Ovary (tissue), 3 donors: Measurements from ENCODE around the gene PPP1R13L.

Source experiments
- CTCF ChIP-seq, 3 donors: fragments of 450-650 bp in 2 of 3; fragments of 200-600 bp in 1 of 3; IDR thresholded peaks; one replicate each; pipeline versions ENCODE4 v1.5.1 to v1.8.0; 2016 to 2022; ENCODE audit warnings: antibody characterized with exemption in 3 of 3, mild to moderate bottlenecking in 1 of 3
- POLR2A ChIP-seq: fragments of 450-650 bp; IDR thresholded peaks from one replicate; pipeline ENCODE4 v1.6.1; 2017; ENCODE audit warnings: antibody characterized with exemption, mild to moderate bottlenecking, moderate library complexity
- donor health status: DM: no; HTN: no; CAD: no.

- TF ChIP-seq CTCF (IDR thresholded peaks at IDR 0.05) (no peak), POLR2A (no peak)
Measured at GRCh38 chr19:45404557-45405434, at the start of gene PPP1R13L.
